SJCRH30 (cell line): ENCODE results near the gene TCF12. TPM values are rescaled to one million over a fixed set of nuclear protein-coding genes. Genes with fewer than 3 reads are reported as not detected.
"Not testable (repeated sequence)": the region's sequence is repeated elsewhere in the genome, so short reads cannot be mapped to it uniquely, and the experiment has no call there.

Experiments used
- DNase-seq, 2 experiments: peaks; one replicate each; pipeline ENCODE4 v3.0.0-alpha.2; 2015 to 2020
- H3K27ac ChIP-seq: fragments of 250-450 bp; sonication (Bioruptor Pico); 2 replicates; pipeline ENCODE4 v1.5.1; 2020; ENCODE audit warnings: mild to moderate bottlenecking, moderate library complexity
- H3K27me3 ChIP-seq: fragments of 250-450 bp; sonication (Bioruptor Pico); 2 replicates; pipeline ENCODE4 v1.5.1; 2020; ENCODE audit warnings: mild to moderate bottlenecking, moderate library complexity
- H3K36me3 ChIP-seq: fragments of 250-450 bp; sonication (Bioruptor Pico); 2 replicates; pipeline ENCODE4 v1.5.1; 2020; ENCODE audit warnings: mild to moderate bottlenecking, moderate library complexity
- H3K4me1 ChIP-seq: fragments of 250-450 bp; sonication (Bioruptor Pico); 2 replicates; pipeline ENCODE4 v1.5.1; 2020; ENCODE audit warnings: mild to moderate bottlenecking, moderate library complexity
- H3K4me3 ChIP-seq: fragments of 250-450 bp; sonication (Bioruptor Pico); 2 replicates; pipeline ENCODE4 v1.5.1; 2020; ENCODE audit warnings: mild to moderate bottlenecking, moderate library complexity
- H3K9me3 ChIP-seq: fragments of 250-450 bp; sonication (Bioruptor Pico); replicated peaks from 2 replicates; pipeline ENCODE4 v1.5.1; 2020; ENCODE audit warnings: mild to moderate bottlenecking, moderate library complexity
- total RNA-seq: library from RNA; depleted of rRNA; stranded (reverse); fragments of >200 nt; shearing (Covaris generic); gene quantifications from 2 replicates; pipeline ENCODE4 v1.2.3, GENCODE V29; 2014

The TCF12 gene
- total RNA-seq, 1 experiment from 2014 or later = 173 TPM

GRCh38 chr15:56988219-56988618, 69.8 kb downstream of the TCF12 start:
- no peak for DNase-seq
- Histone ChIP-seq H3K27ac (no peak overlapping the region), H3K4me3 (no peak overlapping the region), H3K36me3 (peaks cover 2% of the 10 kb centered on the region), H3K4me1 (peaks cover 13% of the 10 kb centered on the region; the same call in 1 of the 2 replicates), H3K9me3 (no peaks in the 10 kb centered on the region), H3K27me3 (no peaks in the 10 kb centered on the region)

- no peaks in the 10 kb centered on the region for H3K9me3 ChIP-seq
- no peak for DNase-seq
- H3K4me3 ChIP-seq = no peak overlapping the region
- no peak overlapping the region for H3K27ac ChIP-seq
- peaks cover 11% of the 10 kb centered on the region; the same call in 1 of the 2 replicates for H3K4me1 ChIP-seq
- H3K27me3 ChIP-seq = no peaks in the 10 kb centered on the region
- peaks cover 8% of the 10 kb centered on the region for H3K36me3 ChIP-seq
Measured at GRCh38 chr15:56989411-56989924, 71.0 kb downstream of the TCF12 start.

- no peak overlapping the region for H3K4me3 ChIP-seq
- DNase-seq = no peak
- H3K36me3 ChIP-seq = peaks cover 8% of the 10 kb centered on the region
- no peaks in the 10 kb centered on the region for H3K27me3 ChIP-seq
- no peaks in the 10 kb centered on the region; the same call in 1 of the 2 replicates for H3K9me3 ChIP-seq
- H3K4me1 ChIP-seq = peaks cover 6% of the 10 kb centered on the region; the same call in 1 of the 2 replicates
- H3K27ac ChIP-seq = no peak overlapping the region
Measured at GRCh38 chr15:56991017-56991416, 72.6 kb downstream of the TCF12 start.

GRCh38 chr15:56992725-56993124, 74.3 kb downstream of the TCF12 start:
- Histone ChIP-seq H3K27ac (no peak overlapping the region), H3K4me1 (peaks cover 6% of the 10 kb centered on the region; the same call in 1 of the 2 replicates), H3K36me3 (peaks cover 12% of the 10 kb centered on the region), H3K27me3 (no peaks in the 10 kb centered on the region), H3K4me3 (no peak overlapping the region), H3K9me3 (peaks cover 2% of the 10 kb centered on the region; the same call in 1 of the 2 replicates)
- no peak for DNase-seq

- H3K27me3 ChIP-seq = no peaks in the 10 kb centered on the region
Measured at GRCh38 chr15:56994280-56994679, 75.8 kb downstream of the TCF12 start.

GRCh38 chr15:56996093-56996492, 77.6 kb downstream of the TCF12 start:
- H3K4me1 ChIP-seq = no peaks in the 10 kb centered on the region
- no peaks in the 10 kb centered on the region for H3K27me3 ChIP-seq
- no peak overlapping the region for H3K27ac ChIP-seq
- H3K4me3 ChIP-seq = no peak overlapping the region
- H3K9me3 ChIP-seq = peaks cover 2% of the 10 kb centered on the region; the same call in 1 of the 2 replicates
- H3K36me3 ChIP-seq = peaks cover 12% of the 10 kb centered on the region
- no peak for DNase-seq

More at GRCh38 chr15:56994280-56994679, 75.8 kb downstream of the TCF12 start:
- no peak for DNase-seq
- Histone ChIP-seq H3K27ac (no peak overlapping the region), H3K36me3 (peaks cover 12% of the 10 kb centered on the region), H3K4me3 (no peak overlapping the region), H3K4me1 (peaks cover 3% of the 10 kb centered on the region; the same call in 1 of the 2 replicates), H3K9me3 (peaks cover 2% of the 10 kb centered on the region; the same call in 1 of the 2 replicates)

- no peak for DNase-seq
- peaks cover 12% of the 10 kb centered on the region for H3K36me3 ChIP-seq
- no peak overlapping the region for H3K27ac ChIP-seq
- no peak overlapping the region for H3K4me3 ChIP-seq
- no peaks in the 10 kb centered on the region for H3K4me1 ChIP-seq
- no peaks in the 10 kb centered on the region for H3K27me3 ChIP-seq
- H3K9me3 ChIP-seq = peaks cover 2% of the 10 kb centered on the region; the same call in 1 of the 2 replicates
Measured at GRCh38 chr15:56996746-56997470, 78.5 kb downstream of the TCF12 start.

GRCh38 chr15:57003418-57003817, 85.0 kb downstream of the TCF12 start:
- Histone ChIP-seq H3K9me3 (no peaks in the 10 kb centered on the region), H3K36me3 (0 out of 2 replicates have a peak, but pooled peaks cover under 1% of the 10 kb centered on the region), H3K27ac (no peak overlapping the region), H3K4me1 (no peaks in the 10 kb centered on the region), H3K27me3 (no peaks in the 10 kb centered on the region), H3K4me3 (no peak overlapping the region)
- no peak for DNase-seq

GRCh38 chr15:57005244-57005643, 86.8 kb downstream of the TCF12 start:
- Histone ChIP-seq H3K27ac (no peak overlapping the region), H3K9me3 (no peaks in the 10 kb centered on the region), H3K4me3 (no peak overlapping the region), H3K4me1 (no peaks in the 10 kb centered on the region), H3K27me3 (no peaks in the 10 kb centered on the region), H3K36me3 (peaks cover 3% of the 10 kb centered on the region; the same call in 1 of the 2 replicates)
- DNase-seq = no peak

GRCh38 chr15:57007797-57008196, 89.4 kb downstream of the TCF12 start:
- not testable (repeated sequence) for H3K27ac ChIP-seq, H3K4me3 ChIP-seq, H3K27me3 ChIP-seq, DNase-seq, H3K36me3 ChIP-seq, H3K4me1 ChIP-seq, H3K9me3 ChIP-seq

- no peak overlapping the region for H3K27ac ChIP-seq
- H3K9me3 ChIP-seq = no peaks in the 10 kb centered on the region
- H3K27me3 ChIP-seq = no peaks in the 10 kb centered on the region
Measured at GRCh38 chr15:57010724-57011123, 92.3 kb downstream of the TCF12 start.

GRCh38 chr15:57012556-57012955, 94.1 kb downstream of the TCF12 start:
- Histone ChIP-seq H3K4me3 (no peak overlapping the region), H3K36me3 (peaks cover 3% of the 10 kb centered on the region; the same call in 1 of the 2 replicates), H3K27me3 (no peaks in the 10 kb centered on the region), H3K4me1 (no peaks in the 10 kb centered on the region), H3K27ac (no peak overlapping the region), H3K9me3 (no peaks in the 10 kb centered on the region)
- DNase-seq = no peak

More at GRCh38 chr15:57010724-57011123, 92.3 kb downstream of the TCF12 start:
- DNase-seq = no peak
- H3K4me3 ChIP-seq = no peak overlapping the region
- H3K4me1 ChIP-seq = no peaks in the 10 kb centered on the region
- H3K36me3 ChIP-seq = peaks cover 3% of the 10 kb centered on the region; the same call in 1 of the 2 replicates

GRCh38 chr15:57014896-57015295, 96.5 kb downstream of the TCF12 start:
- H3K27me3 ChIP-seq, H3K4me3 ChIP-seq, H3K4me1 ChIP-seq, H3K36me3 ChIP-seq, H3K27ac ChIP-seq, DNase-seq, H3K9me3 ChIP-seq: not testable (repeated sequence)

- Histone ChIP-seq H3K36me3 (no peaks in the 10 kb centered on the region), H3K27ac (no peak overlapping the region), H3K4me3 (no peak overlapping the region), H3K27me3 (no peaks in the 10 kb centered on the region), H3K9me3 (no peaks in the 10 kb centered on the region), H3K4me1 (no peaks in the 10 kb centered on the region)
- no peak for DNase-seq
Measured at GRCh38 chr15:57015360-57015759, 96.9 kb downstream of the TCF12 start.

- no peak for DNase-seq
- H3K27me3 ChIP-seq = no peaks in the 10 kb centered on the region
- H3K27ac ChIP-seq = no peak overlapping the region
- no peaks in the 10 kb centered on the region for H3K36me3 ChIP-seq
- H3K4me1 ChIP-seq = no peaks in the 10 kb centered on the region
- no peak overlapping the region for H3K4me3 ChIP-seq
- H3K9me3 ChIP-seq = no peaks in the 10 kb centered on the region
Measured at GRCh38 chr15:57015897-57016296, 97.5 kb downstream of the TCF12 start.
